Measurements from ENCODE around the gene FAM118B. TPM values are rescaled to one million over a fixed set of nuclear protein-coding genes. Genes with fewer than 3 reads are reported as not detected.

Gene FAM118B
- total RNA-seq, 1 donor from 2014 or later = 32.4 TPM

DNA sequence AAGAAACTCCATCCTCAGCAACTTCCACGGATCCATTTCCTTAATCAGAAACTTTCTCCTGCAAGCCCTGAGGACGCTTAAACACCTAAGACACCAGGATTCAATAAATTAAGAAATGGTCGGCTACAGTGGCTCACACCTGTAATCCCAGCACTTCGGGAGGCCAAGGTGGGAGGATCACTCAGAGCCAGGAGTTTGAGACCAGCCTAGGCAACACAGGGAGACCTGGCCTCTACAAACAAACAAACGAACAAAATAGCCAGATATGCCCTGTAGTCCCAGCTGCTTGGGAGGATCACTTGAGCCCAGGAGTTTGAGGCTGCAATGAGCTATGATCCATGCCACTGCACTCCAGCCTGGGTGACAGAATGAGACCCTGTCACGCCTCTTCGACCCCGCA is 46.8 kb upstream of the FAM118B start:
- no peak overlapping the region for H3K27ac Mint-ChIP-seq
- H3K36me3 Mint-ChIP-seq (ENCODE audit: insufficient read depth) = no peaks in the 10 kb centered on the region
- H3K4me1 Mint-ChIP-seq (ENCODE audit: low read depth) = peaks cover 36% of the 10 kb centered on the region
- H3K27me3 Mint-ChIP-seq = peaks cover 3% of the 10 kb centered on the region
- H3K4me3 Mint-ChIP-seq (ENCODE audit: low read depth) = no peak overlapping the region
- no peaks in the 10 kb centered on the region for H3K9me3 Mint-ChIP-seq (ENCODE audit: low read depth)
- TF ChIP-seq, protein P1, sequence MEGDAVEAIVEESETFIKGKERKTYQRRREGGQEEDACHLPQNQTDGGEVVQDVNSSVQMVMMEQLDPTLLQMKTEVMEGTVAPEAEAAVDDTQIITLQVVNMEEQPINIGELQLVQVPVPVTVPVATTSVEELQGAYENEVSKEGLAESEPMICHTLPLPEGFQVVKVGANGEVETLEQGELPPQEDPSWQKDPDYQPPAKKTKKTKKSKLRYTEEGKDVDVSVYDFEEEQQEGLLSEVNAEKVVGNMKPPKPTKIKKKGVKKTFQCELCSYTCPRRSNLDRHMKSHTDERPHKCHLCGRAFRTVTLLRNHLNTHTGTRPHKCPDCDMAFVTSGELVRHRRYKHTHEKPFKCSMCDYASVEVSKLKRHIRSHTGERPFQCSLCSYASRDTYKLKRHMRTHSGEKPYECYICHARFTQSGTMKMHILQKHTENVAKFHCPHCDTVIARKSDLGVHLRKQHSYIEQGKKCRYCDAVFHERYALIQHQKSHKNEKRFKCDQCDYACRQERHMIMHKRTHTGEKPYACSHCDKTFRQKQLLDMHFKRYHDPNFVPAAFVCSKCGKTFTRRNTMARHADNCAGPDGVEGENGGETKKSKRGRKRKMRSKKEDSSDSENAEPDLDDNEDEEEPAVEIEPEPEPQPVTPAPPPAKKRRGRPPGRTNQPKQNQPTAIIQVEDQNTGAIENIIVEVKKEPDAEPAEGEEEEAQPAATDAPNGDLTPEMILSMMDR (IDR thresholded peaks at IDR 0.05; ENCODE audit: unreplicated experiment) = no peak
- no peak for DNase-seq (ENCODE audit: low spot score, unreplicated experiment)

DNA sequence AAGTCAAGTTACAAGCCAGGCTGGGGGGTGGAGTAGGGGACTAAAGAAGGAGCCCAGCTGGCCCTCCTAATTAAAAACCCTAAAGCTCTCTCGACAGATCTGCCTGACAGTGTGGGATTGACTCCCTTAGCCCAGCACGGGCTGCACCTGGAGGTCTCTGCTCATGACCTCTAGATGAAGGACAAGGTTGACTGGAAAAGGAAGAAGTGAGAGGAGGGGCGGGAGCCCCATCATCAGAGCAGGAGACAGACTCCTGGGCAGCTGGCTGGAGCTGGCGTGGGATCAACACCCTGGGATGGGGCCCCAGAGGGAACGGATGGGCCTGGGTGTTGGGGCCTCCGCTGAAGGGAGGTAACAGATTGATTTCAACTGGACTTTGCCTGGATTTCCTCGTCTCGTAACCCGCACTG is 46.3 kb upstream of the FAM118B start:
- Mint-ChIP-seq H3K4me3 (ENCODE audit: low read depth) (no peak overlapping the region), H3K4me1 (ENCODE audit: low read depth) (peaks cover 31% of the 10 kb centered on the region), H3K27me3 (peaks cover 3% of the 10 kb centered on the region), H3K9me3 (ENCODE audit: low read depth) (no peaks in the 10 kb centered on the region), H3K36me3 (ENCODE audit: insufficient read depth) (no peaks in the 10 kb centered on the region), H3K27ac (no peak overlapping the region)
- TF ChIP-seq, protein P1 (IDR thresholded peaks at IDR 0.05; ENCODE audit: unreplicated experiment) = no peak
- DNase-seq (ENCODE audit: low spot score, unreplicated experiment) = no peak

DNA sequence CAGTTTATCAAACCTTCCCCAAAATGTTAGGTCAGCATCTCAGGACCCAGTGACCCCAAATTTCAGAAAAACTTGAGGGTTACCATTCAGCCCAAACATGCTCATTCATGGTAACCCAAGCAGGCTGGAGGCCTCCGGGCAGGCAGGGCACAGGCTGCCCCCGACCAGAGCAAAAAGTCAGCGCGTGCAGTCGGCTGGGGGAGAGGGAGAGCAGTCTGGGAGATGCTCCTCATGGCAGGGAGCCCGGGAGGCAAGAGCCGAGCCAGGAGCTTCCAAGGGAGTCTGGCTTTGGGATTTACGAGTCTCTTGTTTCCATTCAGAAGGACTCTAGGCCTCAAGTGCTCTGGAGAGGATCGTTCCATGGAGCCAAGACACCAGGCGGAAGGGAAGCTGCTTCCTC is 45.8 kb upstream of the FAM118B start:
- no peaks in the 10 kb centered on the region for H3K36me3 Mint-ChIP-seq (ENCODE audit: insufficient read depth)
- peaks cover 3% of the 10 kb centered on the region for H3K27me3 Mint-ChIP-seq
- H3K27ac Mint-ChIP-seq = no peak overlapping the region
- H3K4me1 Mint-ChIP-seq (ENCODE audit: low read depth) = peaks cover 27% of the 10 kb centered on the region
- DNase-seq (ENCODE audit: low spot score, unreplicated experiment) = no peak
- no peaks in the 10 kb centered on the region for H3K9me3 Mint-ChIP-seq (ENCODE audit: low read depth)
- no peak overlapping the region for H3K4me3 Mint-ChIP-seq (ENCODE audit: low read depth)
- TF ChIP-seq, protein P1 (IDR thresholded peaks at IDR 0.05; ENCODE audit: unreplicated experiment) = no peak

DNA sequence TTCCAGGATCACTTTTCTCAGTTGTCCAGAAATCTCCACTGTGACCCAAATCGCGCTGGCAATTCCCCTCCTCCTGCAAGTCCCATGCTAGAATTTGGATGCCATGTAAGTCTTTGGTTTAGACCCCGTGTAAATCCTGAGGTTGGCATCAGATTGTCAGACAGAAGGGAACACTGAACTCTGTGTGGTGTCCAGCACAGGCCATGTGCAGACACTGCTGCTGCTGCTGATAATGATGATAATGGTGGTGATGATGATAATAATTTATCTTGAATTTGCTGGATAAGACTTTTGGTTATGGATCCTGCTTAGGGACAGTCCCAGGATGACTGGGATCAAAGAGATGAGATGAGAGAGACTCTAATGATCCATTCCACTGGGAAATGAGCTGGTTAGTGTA is 45.2 kb upstream of the FAM118B start:
- Mint-ChIP-seq H3K4me1 (ENCODE audit: low read depth) (peaks cover 24% of the 10 kb centered on the region), H3K36me3 (ENCODE audit: insufficient read depth) (no peaks in the 10 kb centered on the region), H3K27me3 (peaks cover 3% of the 10 kb centered on the region), H3K9me3 (ENCODE audit: low read depth) (no peaks in the 10 kb centered on the region), H3K4me3 (ENCODE audit: low read depth) (no peak overlapping the region), H3K27ac (no peak overlapping the region)
- no peak for DNase-seq (ENCODE audit: low spot score, unreplicated experiment)
- TF ChIP-seq, protein P1 (IDR thresholded peaks at IDR 0.05; ENCODE audit: unreplicated experiment) = no peak

DNA sequence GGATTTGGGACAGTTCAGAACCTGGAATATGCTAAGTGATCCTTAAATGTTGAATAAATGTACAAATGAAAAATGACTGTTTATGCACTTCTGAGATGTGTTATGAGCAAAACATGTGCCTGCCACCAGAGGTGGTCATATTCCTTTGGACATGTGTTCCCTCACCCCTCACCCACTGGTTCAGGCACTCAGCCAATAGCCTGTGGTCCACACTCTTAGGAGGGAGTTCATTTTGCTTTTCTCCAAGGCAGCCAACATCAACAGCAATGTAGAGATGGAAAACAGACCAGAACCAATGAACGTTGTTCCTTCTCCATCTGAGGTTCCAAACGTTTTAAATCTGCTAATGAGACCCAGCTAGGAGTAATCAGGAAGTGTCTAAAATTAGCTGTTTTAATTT is 44.1 kb upstream of the FAM118B start:
- Mint-ChIP-seq H3K36me3 (ENCODE audit: insufficient read depth) (no peaks in the 10 kb centered on the region), H3K27ac (no peak overlapping the region), H3K9me3 (ENCODE audit: low read depth) (no peaks in the 10 kb centered on the region), H3K4me1 (ENCODE audit: low read depth) (peaks cover 18% of the 10 kb centered on the region), H3K27me3 (peaks cover 3% of the 10 kb centered on the region), H3K4me3 (ENCODE audit: low read depth) (no peak overlapping the region)
- DNase-seq (ENCODE audit: low spot score, unreplicated experiment) = no peak
- TF ChIP-seq, protein P1 (IDR thresholded peaks at IDR 0.05; ENCODE audit: unreplicated experiment) = no peak

Data from progenitor cell of endocrine pancreas (in vitro differentiated cells).